NCI-H1436 (cell line): ENCODE measurements around the gene ERICH4.
"Not testable (repeated sequence)": the region's sequence is repeated elsewhere in the genome, so short reads cannot be mapped to it uniquely, and the experiment has no call there.

Experiments used
- DNase-seq: peaks from one replicate; lab custom pipeline; 2025; lab: John Stamatoyannopoulos, UW

ERICH4 gene

DNA sequence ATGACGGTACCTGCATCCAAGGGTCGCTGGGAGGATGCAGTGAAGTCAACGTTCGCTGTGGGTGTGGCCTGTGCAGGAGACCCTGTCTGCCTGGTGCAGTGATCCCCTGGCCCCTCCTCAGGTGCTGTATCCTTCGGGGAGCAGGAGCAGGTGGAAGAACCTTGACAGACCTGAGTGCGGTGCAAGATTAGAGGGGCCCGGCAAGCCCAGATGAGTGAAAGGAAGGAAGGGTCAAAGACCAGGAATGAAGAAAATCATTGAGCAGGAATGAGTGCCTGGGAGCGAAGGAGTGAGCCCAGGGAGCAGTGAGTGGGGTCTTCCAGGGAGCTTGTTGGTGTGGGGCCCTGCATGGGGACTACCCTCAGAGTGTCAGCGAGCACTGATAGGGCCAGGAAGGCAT, 28.5 kb upstream of the ERICH4 start:
- no peak for DNase-seq

DNA sequence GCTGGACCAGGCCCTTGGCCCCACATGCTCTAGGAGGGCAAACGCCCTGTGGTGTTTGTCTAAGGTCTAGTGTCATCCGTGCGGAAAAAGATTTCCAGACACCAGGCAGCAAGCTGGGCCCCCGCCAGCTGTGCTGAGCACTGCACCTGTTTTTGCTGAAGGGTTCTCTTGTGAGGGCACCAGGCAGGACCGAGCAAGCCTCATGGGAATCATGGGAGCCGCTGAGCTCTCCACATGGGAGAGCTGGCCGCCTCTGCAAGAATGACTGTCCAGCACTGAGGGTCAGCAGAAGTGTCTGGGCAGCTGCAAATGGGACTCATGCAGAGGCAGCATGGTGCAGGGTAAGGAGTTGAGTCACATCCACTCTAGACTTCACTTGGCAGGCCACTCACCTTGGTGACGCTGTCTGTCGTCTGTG, 27.8 kb upstream of the ERICH4 start:
- no peak for DNase-seq

DNA sequence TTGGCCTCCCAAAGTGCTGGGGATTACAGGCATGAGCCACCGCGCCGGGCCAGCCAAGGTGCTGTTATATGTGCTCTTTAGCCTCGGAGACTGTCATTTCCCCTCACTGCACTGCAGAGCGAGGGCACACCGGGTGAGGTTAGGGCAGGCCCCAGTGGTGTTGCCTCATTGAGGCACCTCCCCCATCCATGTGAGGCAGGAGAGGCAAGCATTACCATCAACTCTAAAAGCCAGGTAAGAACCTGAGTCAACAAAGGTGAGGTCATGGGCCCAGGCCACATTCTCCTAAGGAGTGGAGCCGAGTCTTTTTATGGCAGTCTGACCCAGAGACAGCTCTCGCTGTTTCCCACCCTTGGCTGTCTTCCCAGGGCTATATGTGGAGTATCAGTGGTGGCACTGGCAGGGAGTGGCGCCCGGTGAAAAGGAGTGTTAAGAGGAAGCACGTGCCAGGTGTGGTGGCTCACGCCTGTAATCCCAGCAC, 26.7 kb upstream of the ERICH4 start:
- DNase-seq, result no peak

DNA sequence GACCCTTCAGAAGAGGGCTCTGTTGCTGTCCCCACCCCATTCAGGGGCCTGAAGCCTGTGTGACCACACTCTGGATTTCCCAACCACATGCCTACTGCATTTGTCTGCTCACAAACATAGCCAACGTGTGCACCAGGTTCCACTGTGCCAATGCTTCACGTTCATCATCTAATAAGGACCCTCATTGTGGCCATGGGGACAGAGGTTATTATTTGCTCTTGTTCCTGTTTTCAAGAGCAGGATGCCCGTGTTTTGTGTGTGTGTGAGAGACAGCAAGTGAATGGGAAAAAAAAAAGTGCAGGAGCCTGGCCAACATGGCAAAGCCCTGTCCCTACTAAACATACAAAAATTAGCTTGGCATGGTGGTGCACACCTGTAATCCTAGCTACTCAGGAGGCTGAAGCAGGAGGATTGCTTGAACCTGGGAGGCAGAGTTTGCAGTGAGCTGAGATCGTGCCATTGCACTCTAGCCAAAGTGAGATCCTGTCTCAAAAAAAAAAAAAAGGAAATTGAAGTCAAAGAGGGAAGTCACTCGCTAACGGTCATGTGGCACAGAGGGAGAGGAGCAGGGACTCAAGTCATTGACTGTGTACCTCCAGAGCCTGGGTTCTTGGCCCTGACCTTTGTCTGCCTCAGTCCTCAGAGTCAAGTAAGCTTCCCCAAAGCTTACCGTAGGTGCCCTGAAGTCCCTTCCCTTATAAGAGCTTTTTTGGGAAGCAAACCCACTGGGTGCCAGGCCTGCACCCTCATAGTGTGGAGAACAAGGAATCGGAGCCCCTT, 22.7 kb upstream of the ERICH4 start:
- no peak for DNase-seq

DNA sequence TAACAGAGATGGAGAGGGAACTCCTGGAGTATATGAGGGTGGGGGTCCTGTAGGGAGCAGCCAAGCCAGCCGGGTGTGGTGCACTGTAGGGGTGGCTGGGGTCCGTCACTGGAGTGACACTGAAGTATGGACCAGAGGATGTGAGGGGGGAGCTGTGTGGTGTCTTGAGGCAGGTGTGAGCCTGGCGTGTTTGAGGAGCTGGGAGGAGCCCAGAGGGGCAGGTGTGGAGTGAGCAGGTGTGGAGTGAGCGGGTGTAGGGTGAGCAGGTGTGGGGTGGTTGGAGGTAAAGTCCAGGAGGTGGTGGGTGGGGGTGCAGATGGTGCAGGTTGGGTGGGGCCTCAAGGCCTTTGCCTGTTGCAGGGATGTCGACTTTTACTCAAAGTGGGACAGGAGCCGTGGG, 21.6 kb upstream of the ERICH4 start:
- DNase-seq, result no peak

DNA sequence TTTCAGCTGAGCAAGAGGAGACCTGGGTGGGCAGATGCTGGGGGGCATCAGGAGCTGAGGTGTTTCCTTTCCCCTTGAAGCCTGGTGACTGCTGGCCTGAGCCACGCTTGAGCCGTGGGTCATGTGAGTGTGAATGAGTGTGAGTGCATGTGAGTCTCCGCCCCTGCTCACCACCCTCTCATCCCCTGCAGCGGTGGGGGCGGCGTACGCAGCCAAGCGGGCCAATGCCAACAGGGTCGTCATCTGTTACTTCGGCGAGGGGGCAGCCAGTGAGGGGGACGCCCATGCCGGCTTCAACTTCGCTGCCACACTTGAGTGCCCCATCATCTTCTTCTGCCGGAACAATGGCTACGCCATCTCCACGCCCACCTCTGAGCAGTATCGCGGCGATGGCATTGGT, 21.0 kb upstream of the ERICH4 start:
- no peak for DNase-seq

DNA sequence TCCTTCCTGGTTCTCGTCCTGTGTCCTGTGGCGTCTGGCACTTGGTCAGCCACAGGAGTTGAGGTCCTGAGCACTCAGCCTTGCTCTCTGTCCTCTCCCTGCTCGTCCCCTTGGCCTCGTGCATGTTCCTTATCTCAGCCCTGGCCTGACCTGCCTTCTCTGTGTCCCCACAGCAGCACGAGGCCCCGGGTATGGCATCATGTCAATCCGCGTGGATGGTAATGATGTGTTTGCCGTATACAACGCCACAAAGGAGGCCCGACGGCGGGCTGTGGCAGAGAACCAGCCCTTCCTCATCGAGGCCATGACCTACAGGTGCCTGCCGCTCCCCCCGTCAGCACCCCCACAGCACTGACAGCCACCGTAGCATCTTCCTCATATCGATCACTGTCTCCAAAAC, 20.5 kb upstream of the ERICH4 start:
- DNase-seq, result no peak

DNA sequence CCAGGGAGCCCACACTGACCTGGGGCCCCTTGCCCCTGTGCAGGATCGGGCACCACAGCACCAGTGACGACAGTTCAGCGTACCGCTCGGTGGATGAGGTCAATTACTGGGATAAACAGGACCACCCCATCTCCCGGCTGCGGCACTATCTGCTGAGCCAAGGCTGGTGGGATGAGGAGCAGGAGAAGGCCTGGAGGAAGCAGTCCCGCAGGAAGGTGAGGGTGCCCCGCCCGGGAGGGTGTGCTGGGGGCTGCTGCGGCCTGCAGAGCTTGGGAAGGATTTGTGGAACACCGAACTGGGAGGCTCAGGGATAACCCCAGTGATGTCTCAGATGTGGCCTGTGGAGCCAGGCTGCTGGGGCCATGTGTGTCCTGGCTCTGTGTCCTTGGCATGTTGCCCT, 20.0 kb upstream of the ERICH4 start:
- no peak for DNase-seq

DNA sequence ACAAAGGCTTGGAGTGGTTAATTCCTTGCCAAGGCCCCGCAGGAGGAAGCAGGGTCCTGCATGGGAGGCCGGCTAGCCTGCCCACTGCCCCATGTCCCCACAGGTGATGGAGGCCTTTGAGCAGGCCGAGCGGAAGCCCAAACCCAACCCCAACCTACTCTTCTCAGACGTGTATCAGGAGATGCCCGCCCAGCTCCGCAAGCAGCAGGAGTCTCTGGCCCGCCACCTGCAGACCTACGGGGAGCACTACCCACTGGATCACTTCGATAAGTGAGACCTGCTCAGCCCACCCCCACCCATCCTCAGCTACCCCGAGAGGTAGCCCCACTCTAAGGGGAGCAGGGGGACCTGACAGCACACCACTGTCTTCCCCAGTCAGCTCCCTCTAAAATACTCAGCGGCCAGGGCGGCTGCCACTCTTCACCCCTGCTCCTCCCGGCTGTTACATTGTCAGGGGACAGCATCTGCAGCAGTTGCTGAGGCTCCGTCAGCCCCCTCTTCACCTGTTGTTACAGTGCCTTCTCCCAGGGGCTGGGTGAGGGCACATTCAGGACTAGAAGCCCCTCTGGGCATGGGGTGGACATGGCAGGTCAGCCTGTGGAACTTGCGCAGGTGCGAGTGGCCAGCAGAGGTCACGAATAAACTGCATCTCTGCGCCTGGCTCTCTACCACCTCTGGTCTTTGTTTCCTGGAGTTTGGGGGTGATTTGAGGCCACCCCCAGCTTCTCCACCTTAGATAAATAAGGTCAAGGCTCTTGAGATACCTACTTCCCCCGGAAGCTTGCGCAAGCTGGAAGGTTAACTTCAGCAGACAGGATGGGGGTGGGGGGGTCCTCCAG, 18.4 kb upstream of the ERICH4 start:
- DNase-seq, result no peak

DNA sequence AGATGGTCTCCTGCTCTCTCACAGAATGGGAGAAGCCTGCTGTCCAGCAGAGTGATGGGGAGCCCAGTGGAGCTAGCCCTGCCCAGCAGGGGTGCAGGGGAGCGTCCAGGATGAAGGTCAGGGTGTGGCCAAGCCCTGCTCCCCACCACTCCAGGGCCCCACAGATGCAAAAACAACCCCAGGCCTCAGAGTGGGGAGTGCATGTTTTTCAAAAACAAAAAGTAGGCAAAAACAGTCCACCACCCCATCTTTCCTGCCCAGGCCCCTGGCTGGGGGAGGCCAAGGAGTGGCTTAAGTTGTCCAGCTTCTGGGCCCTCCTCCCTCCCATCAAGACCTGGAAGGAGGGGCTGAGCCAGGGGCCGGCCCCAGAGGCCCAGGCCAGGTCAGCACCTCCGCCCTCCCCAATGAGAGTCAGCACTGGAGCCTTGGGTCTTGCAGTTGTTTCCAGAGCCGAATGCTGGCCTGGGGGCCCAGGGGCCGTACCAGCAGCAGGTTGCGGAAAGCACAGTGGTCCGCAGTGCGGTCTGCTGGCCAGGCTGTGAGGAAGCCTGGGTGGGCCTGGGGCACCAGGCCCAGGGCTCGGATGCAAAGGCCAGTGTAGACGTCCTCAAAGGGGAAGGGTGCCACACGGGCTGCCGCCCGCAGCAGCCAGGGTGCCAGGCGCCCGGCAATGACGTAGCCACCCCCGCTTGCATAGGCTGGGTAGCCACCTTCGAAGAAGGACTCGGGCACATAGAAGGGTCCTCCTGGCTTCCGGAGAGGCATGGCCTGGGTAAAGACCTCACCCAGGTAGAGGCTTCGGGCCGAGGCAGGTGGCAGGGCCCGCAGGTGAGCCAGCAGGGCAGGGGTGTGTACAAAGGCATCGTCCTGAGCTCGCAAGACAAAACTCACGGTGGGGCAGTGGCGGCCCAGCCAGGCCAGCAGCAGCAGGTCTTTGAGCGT, 17.5 kb upstream of the ERICH4 start:
- DNase-seq, result no peak

DNA sequence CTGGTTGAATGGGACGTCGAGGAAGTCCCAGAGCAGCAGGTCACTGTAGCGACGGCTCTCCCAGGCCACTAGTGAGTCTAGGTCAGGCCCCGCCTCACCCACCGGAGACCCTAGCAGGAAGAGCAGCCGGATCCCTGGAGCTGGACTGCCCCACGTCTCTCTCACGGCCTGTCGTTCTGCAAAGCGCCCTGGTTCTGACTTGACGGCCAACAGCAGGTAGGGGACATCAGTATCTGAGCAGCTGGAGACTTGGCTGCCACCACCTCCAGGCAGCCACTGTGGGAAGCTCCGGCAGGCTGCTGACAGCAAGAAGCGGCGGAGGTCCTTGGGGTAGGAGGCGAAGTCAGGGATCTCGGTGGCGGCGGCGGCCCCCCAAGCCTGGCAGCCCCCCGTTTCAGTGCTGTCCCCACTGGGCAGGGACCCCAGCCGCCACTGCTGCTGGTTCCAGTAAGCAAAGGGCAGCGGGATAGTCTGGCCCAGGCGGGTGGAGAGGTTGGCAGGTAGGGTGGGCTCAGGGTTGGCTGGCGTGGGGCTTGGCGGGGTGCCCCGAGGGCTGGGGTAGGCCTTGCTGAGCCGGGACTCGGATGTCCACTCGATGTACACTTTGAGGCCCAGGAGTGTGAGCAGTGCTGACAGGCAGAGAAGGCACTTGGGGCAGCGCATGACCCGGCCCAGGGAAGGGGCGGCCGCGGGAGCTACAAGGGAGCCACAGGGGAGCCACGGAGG, 16.7 kb upstream of the ERICH4 start:
- DNase-seq, result no peak

DNA sequence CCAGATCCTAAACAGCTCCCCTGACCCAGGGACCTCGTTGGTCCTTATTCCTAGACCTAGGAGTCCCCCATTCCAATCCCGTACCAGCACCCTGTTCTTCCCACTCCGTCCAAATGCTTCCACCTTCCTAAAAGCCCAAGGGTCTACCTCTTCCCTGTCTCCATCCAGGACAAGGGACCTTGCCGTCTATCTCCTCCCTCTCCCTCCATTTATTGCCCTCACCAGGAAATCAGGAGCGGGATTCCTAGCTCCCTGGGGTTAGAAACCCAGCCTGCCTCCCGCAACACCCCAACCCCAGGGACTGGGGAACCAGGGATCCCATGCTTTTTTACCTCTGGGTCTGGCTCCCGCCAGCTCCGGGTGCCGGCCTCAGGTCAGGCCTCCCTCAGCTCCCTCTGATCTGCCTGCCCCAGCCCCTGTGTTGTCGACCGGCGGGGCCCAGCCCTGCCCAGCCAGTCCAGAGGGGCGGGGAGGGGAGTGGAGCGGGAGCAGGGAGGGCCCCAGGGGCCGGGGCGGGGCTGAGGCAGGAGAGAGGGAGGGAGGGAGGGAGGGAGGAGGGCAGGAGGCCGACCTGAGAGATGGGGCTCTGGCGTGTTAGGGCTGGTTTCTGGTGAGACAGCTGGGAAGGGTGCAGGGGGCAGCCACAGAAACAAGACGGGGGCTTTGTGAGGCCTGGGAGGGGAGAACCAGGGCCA, 15.9 kb upstream of the ERICH4 start, which contains the start of gene B3GNT8:
TSS of gene B3GNT8 (minus strand) at position 423 of the 695 bp plus-strand sequence. CDS start 596 bp downstream, outside the sequence.
- peak; percentile 71 for DNase-seq

DNA sequence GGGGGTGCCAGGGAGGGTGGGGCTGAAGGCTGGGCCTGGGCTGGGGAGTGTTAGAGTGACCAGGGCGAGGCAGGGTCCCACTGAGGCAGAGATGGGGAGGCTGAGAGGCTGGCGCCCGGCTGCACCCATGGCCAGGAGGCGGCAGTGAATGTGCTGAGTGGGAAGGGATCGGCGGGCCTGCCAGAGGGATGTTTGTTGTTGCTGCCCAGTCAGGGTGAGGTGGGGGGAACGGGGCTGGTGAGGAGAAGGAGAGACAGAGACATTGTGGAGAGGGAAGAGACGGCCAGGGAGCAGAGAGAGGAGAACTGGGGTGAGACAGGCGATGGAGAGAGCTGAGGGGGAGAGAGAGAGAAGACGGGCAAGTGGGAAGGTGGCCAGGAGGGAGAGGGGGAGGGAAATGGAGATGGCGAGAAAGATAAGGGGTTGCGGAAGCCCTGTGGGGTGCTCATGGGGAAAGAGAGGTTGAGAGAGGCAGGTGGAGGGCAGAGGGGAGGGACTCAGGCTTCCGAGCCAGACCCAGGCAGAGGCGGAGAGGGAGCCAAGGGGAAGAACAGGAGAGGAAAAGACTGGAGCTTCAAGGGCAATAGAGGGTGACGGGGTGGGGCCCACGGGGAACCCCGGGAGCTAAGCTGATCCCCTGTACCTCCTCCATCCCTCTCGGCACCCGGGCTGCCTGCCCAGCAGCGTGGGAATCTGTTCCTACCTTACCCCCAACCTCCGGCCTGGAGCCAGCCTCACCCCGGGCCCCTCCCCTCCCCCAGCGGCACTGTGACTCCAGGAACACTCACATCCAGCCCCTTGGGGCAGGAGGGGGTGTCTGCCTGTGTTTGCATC, 15.1 kb upstream of the ERICH4 start:
- DNase-seq, result no peak

DNA sequence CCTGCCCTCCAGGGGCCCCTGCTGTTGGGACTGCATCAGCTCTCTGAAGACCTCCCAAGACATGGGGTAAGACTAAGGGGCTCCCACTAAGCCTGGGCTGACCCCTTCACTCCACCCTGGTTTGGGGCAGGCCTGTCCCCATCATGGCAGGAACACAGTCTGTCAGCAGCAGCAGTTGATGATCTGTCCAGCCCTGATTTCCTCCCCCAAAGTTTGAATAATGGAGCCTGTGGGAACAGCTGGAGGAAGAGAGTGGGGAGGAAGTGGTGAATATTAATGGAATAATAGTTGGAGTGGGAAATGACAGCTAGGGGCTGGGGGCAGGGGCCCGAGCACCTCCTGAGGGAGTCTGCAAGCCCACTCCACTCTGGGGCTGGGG, 14.5 kb upstream of the ERICH4 start:
- no peak for DNase-seq

DNA sequence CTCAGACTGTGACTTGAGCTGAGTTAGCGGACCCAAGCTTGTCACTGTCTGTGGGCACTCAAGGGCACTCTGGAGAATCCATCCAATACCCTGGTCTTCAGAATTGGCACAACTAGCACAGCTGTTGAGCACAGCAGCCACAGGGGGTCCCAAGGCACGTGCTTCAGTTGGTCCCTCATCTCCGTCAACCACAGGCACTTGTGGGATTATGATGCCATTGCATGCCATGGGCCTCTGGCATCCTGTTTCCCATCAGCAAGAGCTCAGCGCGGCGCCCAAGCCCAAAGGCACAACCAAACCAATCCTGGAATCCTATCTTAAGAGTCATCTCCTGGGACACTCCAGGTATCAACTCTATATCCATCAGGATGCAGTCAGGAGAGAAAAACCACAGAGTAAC, 12.0 kb upstream of the ERICH4 start:
- DNase-seq, result no peak

DNA sequence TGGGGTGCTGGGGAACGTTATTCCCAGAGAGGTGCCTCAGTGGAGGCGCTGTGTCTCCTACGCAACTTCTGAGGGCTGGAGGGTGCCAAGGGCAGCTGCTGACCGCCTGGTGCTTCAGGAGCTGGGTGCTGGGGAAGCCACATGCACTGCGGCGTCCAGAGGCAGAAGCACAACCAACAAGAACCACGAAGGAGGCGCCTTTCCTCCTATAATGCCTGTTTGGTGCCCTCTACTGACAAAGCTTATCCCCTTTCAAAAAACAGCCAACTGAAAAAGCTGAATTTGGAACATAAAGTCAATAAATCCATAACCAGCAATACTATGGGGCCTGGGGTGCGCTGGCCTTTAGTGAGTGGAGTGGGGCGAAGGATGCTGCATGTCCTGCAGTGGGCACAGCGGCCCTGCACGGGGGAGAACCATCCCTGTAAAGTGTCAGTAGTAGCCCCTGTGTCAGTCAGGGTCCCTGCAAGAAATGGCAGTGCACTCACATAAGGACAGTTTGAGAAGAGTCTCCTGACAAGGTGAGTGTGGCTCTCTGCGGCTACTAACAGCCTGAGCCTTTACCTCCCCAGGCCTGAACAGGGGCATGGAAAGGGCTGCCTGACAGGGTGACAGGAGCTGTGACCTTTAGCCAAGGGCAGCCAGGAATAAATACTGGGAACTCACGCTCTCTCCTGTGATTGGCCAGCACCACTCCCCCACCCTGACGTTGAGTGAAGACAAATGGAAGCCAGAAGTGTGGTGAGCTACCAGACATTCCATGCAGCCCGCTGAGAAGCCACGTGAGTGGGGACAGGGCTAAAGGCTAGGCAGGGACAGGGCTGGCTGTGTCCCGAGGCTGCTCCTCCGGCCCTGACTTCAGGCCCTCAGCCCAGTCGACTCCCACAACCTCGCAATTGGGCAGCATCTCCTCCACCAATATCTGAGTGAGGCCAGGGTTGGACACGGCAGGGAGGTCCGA, 11.2 kb upstream of the ERICH4 start:
- DNase-seq, result no peak

DNA sequence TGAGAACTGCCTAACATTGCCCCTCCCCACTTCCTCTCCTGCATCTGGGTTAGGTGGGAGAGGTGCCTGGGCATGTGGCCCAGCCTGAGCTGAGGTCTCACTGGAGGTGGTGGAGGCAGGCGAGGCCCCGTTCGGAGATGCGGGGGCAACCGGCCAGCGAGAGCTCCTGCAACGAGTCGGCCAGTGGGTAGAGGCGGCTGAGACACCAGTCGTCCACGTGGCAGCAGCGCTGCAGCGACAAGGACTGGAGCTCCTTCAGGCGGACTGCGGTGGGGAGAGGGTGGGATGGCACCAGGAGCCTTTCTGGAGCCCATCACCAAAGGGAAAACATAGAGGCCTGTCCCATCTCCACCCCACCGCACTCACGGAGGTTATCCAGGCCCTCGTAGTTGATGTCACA, 9.8 kb upstream of the ERICH4 start:
- no peak for DNase-seq

DNA sequence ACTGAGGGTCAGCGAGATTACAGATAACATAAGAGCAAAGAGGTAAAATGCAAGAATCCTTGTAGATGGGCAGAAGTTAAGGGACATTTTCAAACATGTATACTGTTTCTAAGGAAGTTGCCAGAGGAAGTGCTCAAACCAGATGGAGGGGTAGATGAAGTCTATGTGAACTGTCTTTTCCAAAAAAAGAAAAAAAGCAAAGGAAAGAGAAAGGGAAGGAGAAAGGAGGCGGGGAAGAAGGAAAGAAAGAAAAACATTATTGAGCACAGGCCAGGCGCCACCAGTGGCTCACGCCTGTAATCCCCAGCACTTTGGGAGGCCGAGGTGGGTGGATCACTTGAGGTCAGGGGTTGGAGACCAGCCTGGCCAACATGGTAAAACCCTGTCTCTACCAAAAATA, 8.5 kb upstream of the ERICH4 start:
- no peak for DNase-seq

DNA sequence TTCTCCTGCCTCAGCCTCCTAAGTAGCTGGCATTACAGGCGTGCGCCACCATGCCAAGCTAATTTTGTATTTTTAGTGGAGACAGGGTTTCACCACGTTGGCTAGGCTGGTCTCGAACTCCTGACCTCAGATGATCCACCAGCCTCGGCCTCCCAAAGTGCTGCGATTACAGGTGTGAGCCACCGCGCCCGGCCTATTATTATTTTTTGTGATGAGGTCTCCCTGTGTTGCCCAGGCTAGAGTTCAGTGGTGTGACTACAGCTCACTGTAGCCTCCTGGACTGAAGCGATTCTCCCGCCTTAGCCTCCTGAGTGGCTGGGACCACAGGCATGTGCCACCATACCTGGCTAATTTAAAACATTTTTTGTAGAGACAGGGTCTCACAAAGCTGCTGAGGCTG, 7.6 kb upstream of the ERICH4 start:
- not testable (repeated sequence) for DNase-seq
